Neuron (in vitro differentiated cells): Measurements from ENCODE around the gene VWA3B.
A peak's percentile ranks its signal among the peaks of the same experiment; 100 is the strongest.

ENCODE experiments used
- H2AFZ ChIP-seq: one replicate; pipeline ENCODE4 v1.6.1; 2013; ENCODE audit warnings: low read depth, mild to moderate bottlenecking, inconsistent platforms, low read length, moderate library complexity
- H3K27me3 ChIP-seq: one replicate; pipeline ENCODE4 v1.6.1; 2013; ENCODE audit warnings: low read length; ENCODE audit not compliant: insufficient read depth
- H3K36me3 ChIP-seq: one replicate; pipeline ENCODE4 v1.6.1; 2013; ENCODE audit warnings: low read length; ENCODE audit not compliant: insufficient read depth
- H3K4me1 ChIP-seq: one replicate; pipeline ENCODE4 v1.6.1; 2013; ENCODE audit warnings: low read length; ENCODE audit not compliant: insufficient read depth
- H3K4me3 ChIP-seq: 2 replicates; pipeline ENCODE4 v1.5.1; 2013; ENCODE audit warnings: mild to moderate bottlenecking, low read length, moderate library complexity
- H3K9me3 ChIP-seq: one replicate; pipeline ENCODE4 v1.6.1; 2013; ENCODE audit warnings: low read length

VWA3B gene

DNA sequence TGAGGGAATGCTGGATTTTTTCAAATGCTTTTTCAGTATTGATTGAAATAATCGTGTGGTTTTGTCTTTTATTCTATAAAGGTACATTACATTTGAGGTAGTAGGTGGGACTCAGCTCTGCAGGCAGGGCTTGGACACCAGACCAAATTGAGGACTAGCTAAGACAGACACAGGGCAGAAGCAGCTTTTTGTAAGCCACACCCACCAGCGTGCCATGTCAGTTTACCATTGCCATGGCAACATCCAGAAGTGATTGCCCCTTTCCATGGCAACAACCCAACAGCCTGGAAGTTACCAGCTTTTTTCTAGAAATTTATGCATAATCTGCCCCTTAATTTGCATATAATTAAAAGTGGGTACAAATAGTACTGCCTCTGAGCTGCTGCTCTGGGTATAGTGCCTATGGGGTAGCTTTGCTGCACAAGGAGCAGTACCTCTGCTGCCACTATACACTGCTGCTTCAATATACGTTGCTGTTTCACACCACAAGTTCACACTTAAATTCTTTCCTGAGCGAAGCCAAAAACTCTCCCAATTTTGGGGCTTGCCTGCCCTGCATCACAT is 23.6 kb upstream of the VWA3B start:
- Histone ChIP-seq H2AFZ (no peak overlapping the region), H3K27me3 (no peaks in the 10 kb centered on the region), H3K4me3 (no peak overlapping the region), H3K9me3 (no peaks in the 10 kb centered on the region), H3K4me1 (peaks cover 19% of the 10 kb centered on the region), H3K36me3 (no peaks in the 10 kb centered on the region)

DNA sequence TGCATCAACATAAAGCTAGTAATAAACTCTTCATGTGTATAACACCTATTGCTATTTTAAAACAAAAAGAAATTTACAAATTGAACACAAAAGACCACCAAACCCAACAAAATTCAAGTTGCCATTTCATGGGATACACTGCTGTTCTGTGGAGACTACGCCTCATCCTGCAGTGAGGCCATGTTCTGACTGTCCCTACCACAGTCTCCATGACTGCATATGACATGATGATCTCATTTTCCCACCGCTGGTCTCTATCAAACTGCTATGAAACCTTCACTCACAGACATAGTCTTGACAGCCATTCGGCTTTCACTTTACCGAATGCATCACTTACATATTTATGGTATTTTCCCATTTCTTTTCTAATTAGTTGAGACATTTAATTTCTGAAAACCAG is 21.2 kb upstream of the VWA3B start:
- Histone ChIP-seq H3K9me3 (no peaks in the 10 kb centered on the region), H3K36me3 (no peaks in the 10 kb centered on the region), H3K4me3 (no peak overlapping the region), H2AFZ (no peak overlapping the region), H3K27me3 (no peaks in the 10 kb centered on the region), H3K4me1 (peaks cover 19% of the 10 kb centered on the region)

DNA sequence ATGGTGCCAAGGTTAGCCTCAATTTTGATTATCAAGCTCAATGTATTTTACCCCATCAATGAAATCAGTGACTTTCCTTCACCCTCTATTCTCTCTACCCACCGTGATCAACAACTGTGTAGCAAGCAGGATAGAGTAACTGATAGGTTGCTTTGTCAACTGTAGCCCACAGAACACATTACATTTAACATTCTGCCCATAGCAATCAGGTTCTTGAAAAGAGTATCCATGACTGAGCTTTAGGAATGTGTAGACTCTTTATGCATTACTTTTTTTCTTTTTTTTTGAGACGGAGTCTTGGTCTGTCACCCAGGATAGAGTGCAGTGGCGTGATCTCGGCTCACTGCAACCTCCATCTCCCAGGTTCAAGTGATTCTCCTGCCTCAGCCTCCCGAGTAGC is 19.8 kb upstream of the VWA3B start:
- no peak overlapping the region for H2AFZ ChIP-seq
- peaks cover 19% of the 10 kb centered on the region for H3K4me1 ChIP-seq
- H3K4me3 ChIP-seq, result no peak overlapping the region
- H3K36me3 ChIP-seq, result no peaks in the 10 kb centered on the region
- no peaks in the 10 kb centered on the region for H3K9me3 ChIP-seq
- no peaks in the 10 kb centered on the region for H3K27me3 ChIP-seq

DNA sequence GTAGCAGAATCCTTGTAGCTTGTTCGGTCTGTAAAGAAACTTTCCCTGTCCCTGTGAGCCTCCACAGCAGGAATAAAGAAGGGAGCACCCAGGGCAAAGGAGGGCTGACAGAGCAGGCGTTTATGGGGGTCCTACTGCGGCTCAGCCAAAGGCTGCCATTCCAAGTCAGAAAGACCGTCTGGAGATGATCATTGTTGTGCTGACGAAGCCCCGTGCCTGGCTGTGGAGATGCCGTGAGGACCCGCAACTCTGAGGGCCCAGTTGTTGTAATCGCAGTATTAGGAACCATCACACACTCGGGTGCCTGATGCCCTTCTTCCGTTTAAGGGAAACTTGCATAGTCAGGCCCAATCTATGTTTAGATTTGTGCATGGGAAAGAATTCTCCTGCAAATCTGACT is 16.9 kb upstream of the VWA3B start:
- H3K4me1 ChIP-seq, result peaks cover 9% of the 10 kb centered on the region
- H3K9me3 ChIP-seq, result no peaks in the 10 kb centered on the region
- H3K27me3 ChIP-seq, result no peaks in the 10 kb centered on the region
- no peak overlapping the region for H3K4me3 ChIP-seq
- H3K36me3 ChIP-seq, result no peaks in the 10 kb centered on the region
- H2AFZ ChIP-seq, result no peak overlapping the region

DNA sequence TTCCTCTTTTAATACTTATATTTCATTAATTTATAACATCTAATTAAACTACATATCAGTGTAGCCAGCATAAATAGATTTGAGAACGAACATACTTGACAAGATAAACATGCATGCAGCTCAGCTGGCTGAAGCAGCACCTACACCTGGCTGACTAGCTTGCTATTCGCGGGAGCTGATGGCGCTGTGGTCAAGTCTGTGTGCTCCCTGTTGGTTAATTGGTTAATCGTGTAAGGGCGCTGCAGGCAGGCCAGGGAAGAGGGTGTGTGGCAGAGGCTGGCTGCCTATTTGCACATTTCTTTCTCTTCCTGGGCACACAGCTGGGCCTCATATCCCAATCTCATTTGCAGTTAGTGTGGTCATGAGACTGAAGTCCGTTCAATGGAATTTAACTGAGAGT is 14.5 kb upstream of the VWA3B start:
- H3K4me1 ChIP-seq, result no peaks in the 10 kb centered on the region

DNA sequence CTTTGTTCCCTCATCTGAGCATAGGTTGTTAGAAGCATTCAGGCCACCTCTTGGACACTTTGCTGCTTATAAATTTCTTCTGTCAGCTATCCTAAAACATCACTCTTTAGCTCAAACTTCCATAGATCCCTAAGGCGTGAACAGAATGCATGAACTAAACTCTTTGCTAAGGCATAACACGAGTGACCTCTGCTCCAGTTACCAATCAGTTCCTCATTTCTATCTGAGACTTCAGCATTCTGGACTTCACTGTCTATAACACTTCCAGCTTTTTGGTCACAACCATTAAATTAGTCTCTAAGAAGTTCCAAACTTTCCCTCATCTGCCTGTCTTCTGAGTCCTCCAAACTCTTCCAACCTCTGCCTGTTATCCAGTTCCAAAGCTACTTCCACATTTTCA is 8.3 kb upstream of the VWA3B start:
- no peak overlapping the region for H2AFZ ChIP-seq
- H3K36me3 ChIP-seq, result no peaks in the 10 kb centered on the region
- no peak overlapping the region for H3K4me3 ChIP-seq
- no peaks in the 10 kb centered on the region for H3K4me1 ChIP-seq
- H3K27me3 ChIP-seq, result no peaks in the 10 kb centered on the region
- H3K9me3 ChIP-seq, result peaks cover 3% of the 10 kb centered on the region

More for the DNA sequence above, 14.5 kb upstream of the VWA3B start:
- no peaks in the 10 kb centered on the region for H3K27me3 ChIP-seq
- H3K36me3 ChIP-seq, result no peaks in the 10 kb centered on the region
- H3K9me3 ChIP-seq, result no peaks in the 10 kb centered on the region
- H3K4me3 ChIP-seq, result no peak overlapping the region
- no peak overlapping the region for H2AFZ ChIP-seq

DNA sequence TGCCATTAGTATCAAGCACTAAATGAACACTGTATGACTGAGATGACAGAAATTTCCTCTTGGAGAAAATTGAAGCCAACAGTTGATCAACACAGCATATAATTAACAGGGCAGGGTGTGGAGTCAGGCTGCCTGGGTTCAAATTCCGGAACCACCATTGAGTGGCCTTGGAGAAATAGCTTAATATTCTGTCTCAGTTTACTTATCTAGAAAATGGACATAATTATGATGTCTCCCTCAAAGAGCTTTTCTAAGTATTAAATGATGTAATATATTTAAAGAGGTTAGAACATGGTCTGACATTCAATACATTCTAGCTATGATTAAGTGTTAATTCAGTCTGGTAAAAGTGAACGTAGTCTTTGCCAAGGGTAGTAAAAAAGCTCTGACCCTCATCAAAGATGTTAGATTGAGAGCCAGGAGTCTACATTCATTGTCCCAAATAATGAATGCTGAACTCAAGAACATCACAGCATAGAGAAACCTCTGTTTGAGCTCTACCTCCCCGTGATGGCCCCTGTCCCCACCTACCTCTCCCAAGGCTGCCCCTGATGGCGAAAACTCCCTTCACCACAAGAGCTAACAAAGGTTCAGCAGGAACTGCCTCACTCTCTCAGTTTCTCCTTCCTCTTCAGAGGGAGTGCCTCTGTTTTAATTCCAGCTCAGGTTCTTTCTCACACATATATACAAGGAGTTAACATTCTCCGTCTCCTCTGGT is 2.7 kb upstream of the VWA3B start:
- Histone ChIP-seq H3K9me3 (no peaks in the 10 kb centered on the region), H3K36me3 (no peaks in the 10 kb centered on the region), H2AFZ (no peak overlapping the region), H3K27me3 (peaks cover 33% of the 10 kb centered on the region), H3K4me3 (no peak overlapping the region), H3K4me1 (peaks cover 7% of the 10 kb centered on the region)

DNA sequence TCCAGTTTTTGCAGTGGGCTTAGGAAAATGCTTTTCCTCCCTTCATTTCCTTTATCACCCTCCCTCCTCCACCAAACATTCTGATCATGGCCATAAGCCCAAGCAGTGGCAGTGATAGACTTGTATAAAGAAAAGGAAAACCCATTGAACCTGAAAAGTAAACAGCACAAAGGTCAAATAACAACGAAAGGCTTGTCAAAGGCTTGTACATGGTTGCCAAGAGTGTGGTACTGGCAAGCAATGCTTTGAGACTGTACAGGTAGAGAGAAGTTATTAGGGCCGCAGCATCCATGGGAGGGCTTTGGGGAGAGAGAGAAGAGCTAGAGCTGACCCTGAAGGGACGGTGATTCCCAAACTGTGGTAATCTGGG is 2.1 kb upstream of the VWA3B start:
- Histone ChIP-seq H3K9me3 (no peaks in the 10 kb centered on the region), H3K4me1 (peaks cover 7% of the 10 kb centered on the region), H3K4me3 (no peak overlapping the region), H3K36me3 (no peaks in the 10 kb centered on the region), H3K27me3 (peaks cover 33% of the 10 kb centered on the region), H2AFZ (no peak overlapping the region)

DNA sequence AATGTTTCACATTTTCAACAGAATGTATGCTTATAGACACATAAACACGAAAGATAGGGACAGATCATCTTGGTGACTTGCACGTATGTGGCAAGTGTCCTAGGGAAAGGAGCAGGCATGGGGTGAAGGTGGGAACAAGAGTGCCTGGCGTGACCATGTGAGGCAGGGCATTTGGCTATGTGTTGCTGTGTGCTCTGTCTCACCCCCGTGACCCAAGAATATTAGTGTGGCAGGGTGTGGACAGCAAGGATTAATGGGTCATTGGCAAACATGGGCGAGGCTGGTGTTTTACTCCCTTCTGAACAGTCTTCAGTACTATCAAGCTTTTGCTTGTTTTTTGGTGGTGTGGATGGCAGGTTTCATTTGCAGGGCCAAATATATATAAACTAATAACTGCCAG is 1.3 kb upstream of the VWA3B start:
- no peak overlapping the region for H2AFZ ChIP-seq
- no peak overlapping the region for H3K4me3 ChIP-seq
- no peaks in the 10 kb centered on the region for H3K36me3 ChIP-seq
- peaks cover 7% of the 10 kb centered on the region for H3K4me1 ChIP-seq
- H3K9me3 ChIP-seq, result no peaks in the 10 kb centered on the region
- H3K27me3 ChIP-seq, result peaks cover 33% of the 10 kb centered on the region

DNA sequence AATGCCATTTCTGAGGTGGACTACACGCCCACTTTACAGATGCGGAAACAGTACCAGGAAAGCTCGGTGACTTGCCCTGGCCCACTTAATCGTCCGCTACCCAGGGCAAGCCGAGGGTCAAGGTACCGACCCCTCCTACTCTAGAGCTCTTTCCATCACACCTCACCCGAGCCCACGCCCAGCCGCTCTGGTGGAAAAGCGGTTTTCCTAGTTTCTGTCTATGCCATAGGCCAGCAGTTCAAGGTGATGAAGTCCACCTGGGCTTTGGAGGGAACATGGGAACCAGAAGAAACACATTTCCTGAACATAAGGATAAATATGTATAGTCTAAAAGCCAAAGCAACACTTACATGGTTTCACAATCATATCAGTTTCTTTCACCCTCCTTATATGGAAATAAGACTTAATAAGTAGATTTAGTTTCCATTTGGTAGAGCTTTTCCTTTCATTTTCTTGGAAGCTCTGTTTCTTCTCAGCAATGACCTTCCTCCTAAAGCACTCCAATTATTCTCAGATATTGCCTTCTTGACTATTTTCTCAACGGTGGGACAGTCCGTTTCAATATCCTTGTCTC is 567 bp downstream of the VWA3B start:
- Histone ChIP-seq H2AFZ (no peak overlapping the region), H3K27me3 (peaks cover 33% of the 10 kb centered on the region), H3K36me3 (no peaks in the 10 kb centered on the region), H3K4me1 (peaks cover 7% of the 10 kb centered on the region), H3K4me3 (peak overlapping the region; percentile 43), H3K9me3 (no peaks in the 10 kb centered on the region)

DNA sequence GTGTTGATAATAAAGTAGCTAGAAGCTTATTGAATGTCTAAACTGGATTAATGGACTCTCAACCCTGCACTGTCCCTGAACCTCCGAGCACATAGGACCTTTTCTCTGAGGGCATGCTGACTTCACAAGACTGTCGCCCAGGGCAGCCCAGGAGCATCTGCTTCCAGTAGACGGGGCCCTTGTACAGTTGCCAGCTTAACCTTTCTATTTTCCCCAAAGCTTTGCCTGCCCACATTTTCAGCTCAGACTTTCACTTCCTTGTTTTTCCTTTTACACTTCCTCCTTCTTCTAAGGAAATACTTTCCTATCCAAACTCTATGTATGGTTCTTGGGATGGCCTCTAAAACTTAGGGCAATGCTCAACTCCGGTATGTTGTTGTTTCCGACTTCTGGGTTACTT is 1.3 kb downstream of the VWA3B start:
- no peak overlapping the region for H3K4me3 ChIP-seq
- no peaks in the 10 kb centered on the region for H3K36me3 ChIP-seq
- no peaks in the 10 kb centered on the region for H3K9me3 ChIP-seq
- no peak overlapping the region for H2AFZ ChIP-seq
- peaks cover 33% of the 10 kb centered on the region for H3K27me3 ChIP-seq
- H3K4me1 ChIP-seq, result peaks cover 7% of the 10 kb centered on the region

DNA sequence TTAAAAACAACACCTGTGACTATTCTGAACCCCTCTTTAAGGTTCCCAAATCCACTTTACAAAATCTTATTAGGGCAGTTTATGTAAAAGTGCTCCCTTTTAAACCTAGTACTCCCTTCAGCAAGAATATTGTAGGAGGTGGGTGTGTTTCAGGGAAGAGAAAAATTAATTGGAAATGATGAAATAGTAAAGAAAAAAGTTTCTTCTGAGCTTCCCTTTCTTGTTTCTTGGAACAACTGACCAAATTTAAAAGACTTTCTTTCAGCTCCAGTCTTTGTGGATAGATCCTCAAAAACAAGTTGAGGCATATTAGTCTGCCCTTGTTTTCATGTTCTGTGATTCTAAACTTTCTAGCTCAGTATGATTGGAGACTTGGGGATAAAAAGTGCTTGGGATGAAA is 3.0 kb downstream of the VWA3B start:
- H3K27me3 ChIP-seq, result peaks cover 31% of the 10 kb centered on the region
- no peaks in the 10 kb centered on the region for H3K9me3 ChIP-seq
- peaks cover 7% of the 10 kb centered on the region for H3K4me1 ChIP-seq
- H3K36me3 ChIP-seq, result no peaks in the 10 kb centered on the region
- no peak overlapping the region for H3K4me3 ChIP-seq
- H2AFZ ChIP-seq, result no peak overlapping the region

DNA sequence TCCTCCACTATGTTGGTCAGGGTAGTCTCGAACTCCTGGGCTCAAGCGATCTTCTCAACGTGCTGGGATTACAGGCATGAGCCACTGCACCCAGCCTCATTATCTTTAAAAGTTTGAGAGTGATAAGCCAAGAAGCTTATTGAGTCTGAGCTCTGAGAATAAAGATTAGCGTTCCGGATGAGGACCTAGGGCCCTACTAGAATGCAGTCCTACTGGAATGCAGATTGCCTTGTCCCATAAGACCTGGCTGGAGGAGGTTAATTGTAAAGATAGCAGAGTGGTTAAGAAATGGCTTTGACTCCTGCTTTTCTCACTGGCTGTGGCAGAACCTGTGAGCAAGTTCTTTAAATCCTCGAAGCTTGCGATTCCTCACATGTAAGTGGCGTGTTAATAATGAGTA is 4.0 kb downstream of the VWA3B start:
- H3K36me3 ChIP-seq, result no peaks in the 10 kb centered on the region
- H3K4me3 ChIP-seq, result no peak overlapping the region
- H3K4me1 ChIP-seq, result peaks cover 7% of the 10 kb centered on the region
- H2AFZ ChIP-seq, result no peak overlapping the region
- peaks cover 24% of the 10 kb centered on the region for H3K27me3 ChIP-seq
- no peaks in the 10 kb centered on the region for H3K9me3 ChIP-seq

DNA sequence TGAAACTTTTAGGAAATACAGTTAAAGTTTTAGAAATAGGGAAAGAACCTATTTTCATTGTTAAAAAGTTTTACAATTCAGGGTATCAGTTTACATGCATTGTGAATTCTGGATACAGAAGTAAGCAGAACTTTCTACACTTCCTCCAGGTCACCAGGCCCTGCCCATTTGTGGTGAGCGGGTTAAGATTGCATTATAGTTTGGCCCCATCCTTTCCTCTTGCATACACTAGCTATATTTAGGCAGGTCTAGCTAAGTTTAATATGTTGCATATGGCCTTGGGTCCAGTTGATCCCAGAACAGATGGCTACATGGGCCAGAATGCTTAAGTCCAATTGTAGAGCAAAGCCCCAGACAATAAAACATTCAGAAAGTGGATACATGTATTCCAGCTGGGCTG is 4.8 kb downstream of the VWA3B start:
- no peak overlapping the region for H3K4me3 ChIP-seq
- H2AFZ ChIP-seq, result no peak overlapping the region
- H3K27me3 ChIP-seq, result peaks cover 20% of the 10 kb centered on the region

More for the DNA sequence above, 4.8 kb downstream of the VWA3B start:
- peaks cover under 1% of the 10 kb centered on the region for H3K4me1 ChIP-seq
- H3K9me3 ChIP-seq, result no peaks in the 10 kb centered on the region
- H3K36me3 ChIP-seq, result no peaks in the 10 kb centered on the region
